HG03066 (cell line): Measurements from ENCODE around the gene AAR2.

Experiments
- ATAC-seq: cut with Tn5 transposase; IDR thresholded peaks from one replicate; pipeline ENCODE4 v1.9.1; 2021; ENCODE audit warnings: low read depth; ENCODE audit not compliant: unreplicated experiment

The AAR2 gene

GRCh38 chr20:36275441-36276189, 39.3 kb downstream of the AAR2 start:
- no peak for ATAC-seq

GRCh38 chr20:36277546-36277945, 41.3 kb downstream of the AAR2 start:
- no peak for ATAC-seq

GRCh38 chr20:36279362-36279761, 43.1 kb downstream of the AAR2 start:
- no peak for ATAC-seq

GRCh38 chr20:36279776-36280175, 43.5 kb downstream of the AAR2 start:
- ATAC-seq = no peak

- no peak for ATAC-seq
Measured at GRCh38 chr20:36281785-36282380, 45.6 kb downstream of the AAR2 start.

GRCh38 chr20:36284751-36285150, 48.5 kb downstream of the AAR2 start:
- no peak for ATAC-seq

GRCh38 chr20:36285746-36286447, 49.6 kb downstream of the AAR2 start:
- no peak for ATAC-seq

- ATAC-seq = no peak
Measured at GRCh38 chr20:36297656-36298055, 61.4 kb downstream of the AAR2 start.

- ATAC-seq = no peak
Measured at GRCh38 chr20:36298061-36298460, 61.8 kb downstream of the AAR2 start.

GRCh38 chr20:36298795-36299339, 62.6 kb downstream of the AAR2 start:
- ATAC-seq = no peak

- no peak for ATAC-seq
Measured at GRCh38 chr20:36299459-36299858, 63.2 kb downstream of the AAR2 start.

- no peak for ATAC-seq
Measured at GRCh38 chr20:36301359-36302119, 65.3 kb downstream of the AAR2 start.

GRCh38 chr20:36303020-36303595, 66.8 kb downstream of the AAR2 start:
- no peak for ATAC-seq

- ATAC-seq = no peak
Measured at GRCh38 chr20:36303831-36304230, 67.6 kb downstream of the AAR2 start.

- no peak for ATAC-seq
Measured at GRCh38 chr20:36304786-36305495, 68.7 kb downstream of the AAR2 start.

GRCh38 chr20:36305602-36306551, 69.6 kb downstream of the AAR2 start, which contains the start of gene DLGAP4:
Gene DLGAP4 (plus strand): TSS chr20:36306339. CDS start chr20:36431718, 125,379 bp downstream.
- no peak for ATAC-seq
